Keratinocyte (primary cell): Measurements from ENCODE around the gene OTP. TPM values are rescaled to one million over a fixed set of nuclear protein-coding genes. Genes with fewer than 3 reads are reported as not detected.

Source experiments
- DNase-seq: peaks from one replicate; pipeline ENCODE4 v3.0.0-alpha.2; 2011; ENCODE audit warnings: low read depth, missing footprints, low spot score
- FAIRE-seq: peaks from 2 replicates; lab custom pipeline; 2011; peaks lifted over from hg19 to GRCh38; lab: Jason Lieb, UNC
- H2AFZ ChIP-seq: 2 replicates; pipeline ENCODE4 v1.6.0; 2012; ENCODE audit warnings: low read length, control low read depth, inconsistent platforms; ENCODE audit not compliant: control insufficient read depth
- H3K27ac ChIP-seq: 2 replicates; pipeline ENCODE4 v1.5.1; 2011; ENCODE audit warnings: low read length; ENCODE audit not compliant: control insufficient read depth, insufficient read depth
- H3K27me3 ChIP-seq: 3 replicates; pipeline ENCODE4 v1.6.0; 2011; ENCODE audit warnings: low read length; ENCODE audit not compliant: control insufficient read depth, insufficient read depth; ENCODE audit errors: extremely low read depth
- H3K36me3 ChIP-seq, 2 experiments: 2 replicates in 1 of 2; 3 replicates in 1 of 2; pipeline ENCODE4 v1.5.1; 2011; ENCODE audit warnings: low read length in 2 of 2, mild to moderate bottlenecking in 1 of 2; ENCODE audit not compliant: control insufficient read depth in 2 of 2, insufficient read depth in 2 of 2; ENCODE audit errors: extremely low read depth in 1 of 2
- H3K4me1 ChIP-seq: 3 replicates; pipeline ENCODE4 v1.5.1; 2011; ENCODE audit warnings: low read length; ENCODE audit not compliant: control insufficient read depth, insufficient read depth; ENCODE audit errors: extremely low read depth
- H3K4me2 ChIP-seq: 3 replicates; pipeline ENCODE4 v1.6.0; 2011; ENCODE audit warnings: low read depth, low read length; ENCODE audit not compliant: control insufficient read depth, insufficient read depth; ENCODE audit errors: extremely low read depth
- H3K4me3 ChIP-seq, 3 experiments: fragments of 200-600 bp in 1 of 3; sonication (generic) in 1 of 3; 2 replicates in 2 of 3; 3 replicates in 1 of 3; pipeline ENCODE4 v1.5.1; 2011 to 2016; ENCODE audit warnings: low read length in 3 of 3, mild to moderate bottlenecking in 3 of 3, control low read depth in 2 of 3, inconsistent platforms in 1 of 3, low read depth in 1 of 3, mixed read lengths in 1 of 3, mixed run types in 1 of 3, moderate library complexity in 1 of 3; ENCODE audit not compliant: control insufficient read depth in 2 of 3, insufficient read depth in 2 of 3; ENCODE audit errors: extremely low read depth in 1 of 3
- H3K79me2 ChIP-seq: 2 replicates; pipeline ENCODE4 v1.6.0; 2012; ENCODE audit warnings: low read length; ENCODE audit not compliant: control insufficient read depth, insufficient read depth
- H3K9ac ChIP-seq: 3 replicates; pipeline ENCODE4 v1.6.0; 2011; ENCODE audit warnings: low read length; ENCODE audit not compliant: control insufficient read depth, insufficient read depth; ENCODE audit errors: extremely low read depth
- H3K9me1 ChIP-seq: 3 replicates; pipeline ENCODE4 v1.6.0; 2011; ENCODE audit warnings: low read length; ENCODE audit not compliant: control insufficient read depth, insufficient read depth; ENCODE audit errors: extremely low read depth
- H3K9me3 ChIP-seq: 2 replicates; pipeline ENCODE4 v1.5.1; 2012; ENCODE audit warnings: low read depth, low read length; ENCODE audit not compliant: control insufficient read depth
- H4K20me1 ChIP-seq: 3 replicates; pipeline ENCODE4 v1.6.0; 2011; ENCODE audit warnings: low read length; ENCODE audit not compliant: control insufficient read depth, insufficient read depth; ENCODE audit errors: extremely low read depth
- EZH2 ChIP-seq: IDR thresholded peaks from one replicate; pipeline ENCODE4 v1.6.1; 2012; ENCODE audit warnings: inconsistent platforms, mild to moderate bottlenecking, low read length, moderate library complexity
- dilution Hi-C: fragments of 300-500 bp; cut with MboI; formaldehyde crosslinking; loops from one replicate; pipeline ENCODE4 v1.7.0; 2020; ENCODE audit warnings: low sequenced_read_pairs; ENCODE audit not compliant: extremely low pct_ligation_motif_present
- polyA plus RNA-seq, 5 experiments: library from polyadenylated mRNA; depleted of rRNA in 3 of 5; stranded (reverse) in 3 of 5; stranded (forward) in 1 of 5; unstranded in 1 of 5; fragments of >200 nt; gene quantifications; 1 replicate in 1 of 5; 2 replicates in 3 of 5; 3 replicates in 1 of 5; pipeline versions ENCODE4 v1.2.1 to v1.2.3, GENCODE V29; 2011 to 2012; ENCODE audit warnings: missing spikeins in 2 of 5, low read depth in 1 of 5, low replicate concordance in 1 of 5
- TF ChIP-seq, protein P1 (sequence below), 3 experiments: IDR thresholded peaks in 1 of 3; conservative IDR thresholded peaks in 1 of 3; optimal IDR thresholded peaks in 1 of 3; 2 replicates in 2 of 3; 3 replicates in 1 of 3; pipeline versions ENCODE3 to v1.5.1; 2011; ENCODE audit warnings: low read length in 3 of 3, mild to moderate bottlenecking in 3 of 3, moderate library complexity in 2 of 3, control low read depth in 1 of 3, inconsistent platforms in 1 of 3; ENCODE audit not compliant: insufficient read depth in 2 of 3; ENCODE audit errors: extremely low read depth in 1 of 3

The OTP gene
- polyA plus RNA-seq, 1 donor (not counting 4 experiments of a cell fraction or from before 2014, with no cell fraction given) = not detected

DNA sequence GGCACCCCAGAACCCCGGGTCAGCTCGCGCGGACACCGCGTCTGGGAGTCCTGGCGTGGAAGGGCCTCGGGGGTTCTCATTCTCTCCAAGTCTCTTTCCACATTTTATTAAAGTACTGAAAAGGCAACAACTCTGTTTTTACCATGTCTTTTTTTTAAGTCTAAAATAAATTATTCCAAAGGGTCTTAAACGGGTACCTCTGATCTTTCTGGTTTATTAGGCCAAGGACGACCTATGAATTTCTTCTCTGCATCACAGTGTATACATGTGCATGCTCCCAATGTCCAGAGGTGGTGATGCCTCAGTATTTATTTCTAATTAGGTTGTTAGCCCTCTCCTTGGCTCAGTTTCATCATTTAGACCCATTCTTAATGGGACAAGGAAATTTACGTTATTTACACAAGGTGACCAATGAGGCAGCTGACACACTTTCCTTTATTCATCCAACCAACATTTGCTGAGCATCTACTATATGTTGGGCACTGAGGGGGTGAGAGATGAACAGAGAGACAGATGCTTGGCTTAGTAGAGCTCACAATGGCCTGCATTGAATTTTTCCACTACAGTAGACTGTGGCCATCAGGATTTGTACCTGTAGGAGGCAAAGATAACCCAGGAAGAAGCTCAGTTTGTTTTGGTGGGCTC is 7.6 kb upstream of the OTP start:
- dilution Hi-C loops = no loop called here
- H4K20me1 ChIP-seq = peaks cover 3% of the 10 kb centered on the region
- H3K79me2 ChIP-seq = no peaks in the 10 kb centered on the region
- no peaks in the 10 kb centered on the region for H3K4me1 ChIP-seq
- TF ChIP-seq EZH2 = peak; percentile 91
- TF ChIP-seq, protein P1, sequence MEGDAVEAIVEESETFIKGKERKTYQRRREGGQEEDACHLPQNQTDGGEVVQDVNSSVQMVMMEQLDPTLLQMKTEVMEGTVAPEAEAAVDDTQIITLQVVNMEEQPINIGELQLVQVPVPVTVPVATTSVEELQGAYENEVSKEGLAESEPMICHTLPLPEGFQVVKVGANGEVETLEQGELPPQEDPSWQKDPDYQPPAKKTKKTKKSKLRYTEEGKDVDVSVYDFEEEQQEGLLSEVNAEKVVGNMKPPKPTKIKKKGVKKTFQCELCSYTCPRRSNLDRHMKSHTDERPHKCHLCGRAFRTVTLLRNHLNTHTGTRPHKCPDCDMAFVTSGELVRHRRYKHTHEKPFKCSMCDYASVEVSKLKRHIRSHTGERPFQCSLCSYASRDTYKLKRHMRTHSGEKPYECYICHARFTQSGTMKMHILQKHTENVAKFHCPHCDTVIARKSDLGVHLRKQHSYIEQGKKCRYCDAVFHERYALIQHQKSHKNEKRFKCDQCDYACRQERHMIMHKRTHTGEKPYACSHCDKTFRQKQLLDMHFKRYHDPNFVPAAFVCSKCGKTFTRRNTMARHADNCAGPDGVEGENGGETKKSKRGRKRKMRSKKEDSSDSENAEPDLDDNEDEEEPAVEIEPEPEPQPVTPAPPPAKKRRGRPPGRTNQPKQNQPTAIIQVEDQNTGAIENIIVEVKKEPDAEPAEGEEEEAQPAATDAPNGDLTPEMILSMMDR (optimal IDR thresholded peaks at IDR 0.05 in 1 of 3, IDR thresholded peaks at IDR 0.05 in 1 of 3, conservative IDR thresholded peaks at IDR 0.05 in 1 of 3; ENCODE audit: extremely low read depth in 1 of 3, insufficient read depth in 2 of 3, low read length in 3 of 3) = no peak
- H3K27ac ChIP-seq = no peak overlapping the region
- H2AFZ ChIP-seq = no peak overlapping the region
- no peaks in the 10 kb centered on the region for H3K9me1 ChIP-seq
- H3K9me3 ChIP-seq = no peaks in the 10 kb centered on the region
- no peak overlapping the region for H3K9ac ChIP-seq
- FAIRE-seq (no peak), DNase-seq (no peak)
- peaks cover 83% of the 10 kb centered on the region for H3K27me3 ChIP-seq
- no peaks in the 10 kb centered on the region for H3K36me3 ChIP-seq
- no peak overlapping the region for H3K4me3 ChIP-seq
- H3K4me2 ChIP-seq = no peak overlapping the region

- H3K4me1 ChIP-seq = no peaks in the 10 kb centered on the region
- peaks cover 84% of the 10 kb centered on the region for H3K27me3 ChIP-seq
- H3K79me2 ChIP-seq = no peaks in the 10 kb centered on the region
- H3K9me3 ChIP-seq = no peaks in the 10 kb centered on the region
- DNase-seq = no peak
- no peak overlapping the region for H3K9ac ChIP-seq
- no peaks in the 10 kb centered on the region for H3K9me1 ChIP-seq
- no peak overlapping the region for H3K4me3 ChIP-seq
- peaks cover 3% of the 10 kb centered on the region for H4K20me1 ChIP-seq
- TF ChIP-seq, protein P1 (optimal IDR thresholded peaks at IDR 0.05 in 1 of 3, IDR thresholded peaks at IDR 0.05 in 1 of 3, conservative IDR thresholded peaks at IDR 0.05 in 1 of 3; ENCODE audit: extremely low read depth in 1 of 3, insufficient read depth in 2 of 3, low read length in 3 of 3) = peak in 2 of 3 experiments; percentile 7 to 28
- TF ChIP-seq EZH2 = peak; percentile 91
- no peak overlapping the region for H2AFZ ChIP-seq
- H3K4me2 ChIP-seq = peak overlapping the region; percentile 17
- dilution Hi-C loops = no loop called here
- H3K27ac ChIP-seq = no peak overlapping the region
- FAIRE-seq = no peak
- H3K36me3 ChIP-seq = no peaks in the 10 kb centered on the region
Measured at GRCh38 chr5:77645158-77645994, 6.9 kb upstream of the OTP start.
